OCI-M1 (cell line): ENCODE data around the gene GLB1L3.
A peak's percentile ranks its signal among the peaks of the same experiment; 100 is the strongest.

Experiments
- DNase-seq: peaks from one replicate; lab custom pipeline; 2025; lab: John Stamatoyannopoulos, UW

The GLB1L3 gene, protein sequence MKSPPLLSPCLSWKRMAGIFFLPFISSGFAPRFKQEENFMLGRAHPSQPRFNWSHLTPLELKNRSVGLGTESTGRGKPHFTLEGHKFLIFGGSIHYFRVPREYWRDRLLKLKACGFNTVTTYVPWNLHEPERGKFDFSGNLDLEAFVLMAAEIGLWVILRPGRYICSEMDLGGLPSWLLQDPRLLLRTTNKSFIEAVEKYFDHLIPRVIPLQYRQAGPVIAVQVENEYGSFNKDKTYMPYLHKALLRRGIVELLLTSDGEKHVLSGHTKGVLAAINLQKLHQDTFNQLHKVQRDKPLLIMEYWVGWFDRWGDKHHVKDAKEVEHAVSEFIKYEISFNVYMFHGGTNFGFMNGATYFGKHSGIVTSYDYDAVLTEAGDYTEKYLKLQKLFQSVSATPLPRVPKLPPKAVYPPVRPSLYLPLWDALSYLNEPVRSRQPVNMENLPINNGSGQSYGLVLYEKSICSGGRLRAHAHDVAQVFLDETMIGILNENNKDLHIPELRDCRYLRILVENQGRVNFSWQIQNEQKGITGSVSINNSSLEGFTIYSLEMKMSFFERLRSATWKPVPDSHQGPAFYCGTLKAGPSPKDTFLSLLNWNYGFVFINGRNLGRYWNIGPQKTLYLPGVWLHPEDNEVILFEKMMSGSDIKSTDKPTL

DNA sequence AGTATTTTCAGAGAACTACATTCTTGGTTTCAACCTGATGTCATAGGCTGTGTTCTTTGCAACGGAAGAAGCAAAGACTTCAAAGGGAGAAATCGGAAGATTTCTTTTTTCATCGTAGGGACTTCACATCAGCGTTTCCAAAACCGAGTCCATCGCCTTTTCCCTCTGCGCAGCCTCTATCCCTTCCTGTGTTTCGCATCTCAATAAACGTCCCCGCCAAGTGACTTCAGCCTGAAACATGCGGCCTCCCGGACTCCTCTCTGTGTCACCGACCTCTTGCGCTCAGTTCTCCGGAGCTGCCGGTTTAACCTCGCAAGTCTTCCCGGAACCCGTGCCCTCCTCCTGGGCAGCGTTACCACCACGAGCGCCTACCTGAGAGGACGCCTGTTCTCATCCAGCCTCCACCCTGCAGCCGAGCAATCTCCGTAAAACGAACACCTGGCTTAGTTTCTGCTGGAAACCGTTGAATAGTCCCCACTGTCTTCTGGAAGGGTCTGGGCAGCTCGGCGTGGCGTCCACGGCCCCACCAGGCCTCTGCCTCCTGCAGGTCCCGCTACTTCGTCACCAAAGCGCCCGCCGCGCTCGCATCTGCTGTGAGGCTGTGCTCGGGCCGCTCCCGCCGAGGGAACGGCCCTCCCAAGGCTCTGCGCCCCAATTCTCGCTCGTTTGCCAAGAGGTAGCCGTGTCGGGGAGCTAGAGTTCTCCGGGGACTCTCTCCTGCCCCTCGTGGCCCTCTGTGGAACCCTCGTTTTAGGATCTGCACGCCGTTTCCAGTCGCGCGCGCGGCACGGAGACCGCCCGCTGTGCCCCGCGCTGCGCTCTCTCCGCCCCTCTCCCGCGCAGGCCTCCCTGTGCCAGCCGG, at the start of gene GLB1L3:
TSS of gene GLB1L3 (plus strand) at position 846 of the 862 bp plus-strand sequence. CDS start 362 bp downstream, outside the sequence.
- DNase-seq: no peak

DNA sequence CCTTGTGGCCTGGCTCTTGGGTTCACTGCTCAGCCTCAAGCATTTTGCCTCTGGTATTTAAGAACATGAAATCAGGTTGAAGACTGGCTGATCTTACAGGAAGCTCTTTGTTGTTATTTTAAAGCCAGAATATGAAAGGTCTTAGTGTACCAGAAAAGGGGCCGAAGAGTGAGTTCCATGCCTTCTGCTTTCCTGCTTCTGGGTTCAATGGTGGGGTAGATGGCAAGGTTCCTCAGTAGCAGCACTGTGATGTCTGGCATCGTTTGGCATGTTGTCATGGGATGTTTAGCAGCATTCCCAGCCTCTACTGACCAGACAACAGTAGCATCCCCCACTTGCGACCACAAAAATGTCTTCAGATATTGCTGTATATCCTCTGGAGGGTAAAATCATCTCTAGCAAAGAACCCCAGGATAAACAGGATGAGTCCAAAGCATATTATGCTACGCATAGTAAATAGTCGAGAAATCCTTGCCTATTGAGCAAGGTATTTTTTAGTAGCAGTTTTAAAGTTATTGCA, 49.3 kb upstream of the GLB1L3 start:
- no peak for DNase-seq

DNA sequence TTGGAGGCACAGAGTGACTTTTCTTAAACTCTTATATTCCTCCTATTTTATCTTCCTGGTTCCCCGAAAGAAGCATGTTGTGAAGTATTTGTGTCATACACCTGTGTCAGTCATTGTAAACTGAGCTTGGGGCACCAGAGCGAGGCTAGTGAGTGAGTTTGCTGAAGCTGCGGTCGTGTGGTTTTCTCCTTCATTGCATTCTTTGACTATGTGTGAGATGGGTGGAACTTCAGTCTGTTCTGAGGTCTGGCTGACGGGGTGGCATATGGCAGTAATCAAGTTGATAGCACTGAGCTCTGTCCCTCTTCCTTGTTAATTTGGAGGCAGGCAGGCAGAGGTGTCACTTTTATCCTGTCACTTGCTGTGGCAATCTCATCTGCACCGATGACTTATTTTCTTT, 47.6 kb upstream of the GLB1L3 start:
- no peak for DNase-seq

DNA sequence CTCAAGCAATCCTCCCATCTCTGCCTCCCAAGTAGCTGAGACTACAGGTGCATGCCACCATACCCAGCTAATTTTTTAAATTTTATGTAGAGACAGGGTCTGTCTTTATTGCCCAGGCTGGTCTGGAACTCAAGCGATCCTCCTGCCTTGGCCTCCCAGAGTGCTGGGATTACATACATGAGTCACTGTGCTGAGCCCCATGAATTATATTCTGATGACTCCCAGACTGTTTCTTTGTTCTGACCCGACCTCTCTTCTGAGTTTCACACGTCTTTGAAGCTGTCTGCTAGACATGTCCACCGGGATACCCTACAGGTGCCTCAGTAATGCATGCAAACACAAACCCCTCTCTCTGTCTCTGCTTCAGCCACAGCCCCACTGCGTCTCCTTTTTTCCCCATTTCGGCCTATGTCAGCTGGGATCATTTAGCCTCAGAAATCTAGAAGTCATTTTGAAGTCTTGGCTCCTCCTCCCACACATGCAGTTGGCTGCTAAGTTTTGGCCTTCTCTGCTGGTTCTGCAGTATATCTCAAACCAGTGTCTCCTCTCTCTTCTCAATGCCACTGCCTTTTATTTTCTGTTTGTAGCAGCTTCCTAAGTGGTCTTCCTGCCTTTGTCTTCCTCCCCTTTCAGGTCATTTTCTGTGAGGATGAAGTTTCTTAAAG, 46.9 kb upstream of the GLB1L3 start:
- no peak for DNase-seq

DNA sequence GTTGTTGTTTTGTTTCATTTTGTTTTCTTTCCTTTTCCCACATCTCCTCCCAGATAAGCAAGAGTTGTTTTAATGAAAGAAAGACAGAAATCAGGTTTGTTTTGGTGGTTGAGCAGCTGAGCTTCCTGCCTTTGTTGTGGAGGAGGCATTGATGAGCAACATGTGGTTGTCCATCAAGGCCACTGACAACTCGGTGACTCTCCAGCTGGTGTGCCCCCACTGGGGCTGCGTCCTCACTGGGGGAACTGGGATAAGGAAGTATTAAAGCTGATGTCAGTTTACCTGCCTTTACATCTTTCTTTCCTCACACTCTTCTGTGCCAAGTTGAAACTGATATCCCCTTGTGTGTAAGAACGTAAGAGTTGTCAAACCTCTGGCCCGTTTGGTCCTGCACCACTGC, 45.8 kb upstream of the GLB1L3 start:
- no peak for DNase-seq

DNA sequence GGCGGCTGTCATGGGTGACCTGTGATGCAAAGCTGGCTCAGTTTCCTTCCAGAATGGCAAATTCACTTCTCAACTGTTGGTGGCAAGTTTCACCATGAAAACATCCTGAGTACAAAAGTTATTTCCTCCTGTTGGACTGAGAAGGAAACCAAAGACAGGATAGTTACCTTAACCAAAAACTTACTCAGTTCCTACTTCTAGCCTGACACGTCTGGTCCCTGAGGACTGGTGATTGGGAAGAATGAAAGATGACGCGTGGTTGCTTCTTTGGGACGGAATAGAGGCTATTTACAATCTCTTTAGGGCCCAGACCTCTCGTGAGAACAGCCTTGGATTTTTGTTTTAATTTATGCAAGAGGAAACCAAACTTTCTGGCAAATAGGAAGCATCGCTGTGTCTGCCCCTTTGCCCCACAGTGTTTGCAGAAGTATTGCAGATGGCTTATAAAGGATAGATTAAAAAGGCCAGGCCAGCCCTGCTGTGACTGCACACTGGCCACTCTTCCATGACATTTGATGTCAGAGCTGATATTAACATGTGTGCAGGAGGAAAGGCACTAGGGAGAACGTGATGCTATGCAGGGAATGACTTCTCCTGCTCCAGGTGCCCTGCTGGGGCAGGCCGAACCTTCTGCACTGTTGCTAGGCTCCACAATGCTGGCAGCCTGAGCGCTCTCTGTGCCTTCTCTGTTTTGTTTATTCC, 44.1 kb upstream of the GLB1L3 start:
- DNase-seq: no peak

DNA sequence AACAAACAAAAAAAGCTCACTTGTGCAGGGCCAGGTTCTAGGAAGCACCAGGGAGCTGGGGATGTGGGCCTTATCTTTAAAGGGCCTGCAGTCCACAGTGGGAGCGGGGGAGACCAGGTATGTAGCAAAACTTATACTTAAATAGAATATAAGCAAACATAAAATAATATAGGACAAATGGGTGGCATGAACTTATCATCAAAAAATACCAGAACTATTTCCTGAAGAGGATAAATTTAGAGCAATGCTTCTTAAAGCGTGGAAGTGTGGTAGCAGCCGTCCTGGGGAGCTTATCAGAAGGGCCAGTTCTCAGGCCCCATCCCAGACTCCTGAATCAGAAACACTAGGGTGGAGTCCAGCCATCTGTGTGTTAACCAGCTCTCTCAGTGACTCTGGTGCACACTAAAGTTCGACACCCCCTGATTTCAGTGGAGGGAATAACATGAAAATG, 42.4 kb upstream of the GLB1L3 start:
- peak; percentile 68 for DNase-seq

DNA sequence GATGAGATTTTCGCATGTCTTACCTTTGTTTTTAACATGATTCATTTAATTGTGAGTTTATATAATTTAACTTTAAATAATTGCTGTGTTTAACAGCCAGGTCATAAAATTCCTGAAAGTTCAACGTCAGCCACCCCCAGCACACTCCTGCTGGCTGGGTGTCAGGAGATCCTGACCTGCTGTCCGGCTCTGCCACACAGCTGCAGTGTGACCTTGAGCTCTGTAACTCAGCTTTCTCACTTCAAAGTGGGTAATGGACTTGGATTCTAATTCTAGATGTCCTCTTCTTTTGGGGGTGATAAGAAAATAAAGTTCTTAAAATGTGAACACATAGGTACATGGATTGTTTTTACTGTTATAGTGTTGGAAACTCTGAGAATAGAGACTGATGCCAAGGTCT, 40.8 kb upstream of the GLB1L3 start:
- DNase-seq: no peak

DNA sequence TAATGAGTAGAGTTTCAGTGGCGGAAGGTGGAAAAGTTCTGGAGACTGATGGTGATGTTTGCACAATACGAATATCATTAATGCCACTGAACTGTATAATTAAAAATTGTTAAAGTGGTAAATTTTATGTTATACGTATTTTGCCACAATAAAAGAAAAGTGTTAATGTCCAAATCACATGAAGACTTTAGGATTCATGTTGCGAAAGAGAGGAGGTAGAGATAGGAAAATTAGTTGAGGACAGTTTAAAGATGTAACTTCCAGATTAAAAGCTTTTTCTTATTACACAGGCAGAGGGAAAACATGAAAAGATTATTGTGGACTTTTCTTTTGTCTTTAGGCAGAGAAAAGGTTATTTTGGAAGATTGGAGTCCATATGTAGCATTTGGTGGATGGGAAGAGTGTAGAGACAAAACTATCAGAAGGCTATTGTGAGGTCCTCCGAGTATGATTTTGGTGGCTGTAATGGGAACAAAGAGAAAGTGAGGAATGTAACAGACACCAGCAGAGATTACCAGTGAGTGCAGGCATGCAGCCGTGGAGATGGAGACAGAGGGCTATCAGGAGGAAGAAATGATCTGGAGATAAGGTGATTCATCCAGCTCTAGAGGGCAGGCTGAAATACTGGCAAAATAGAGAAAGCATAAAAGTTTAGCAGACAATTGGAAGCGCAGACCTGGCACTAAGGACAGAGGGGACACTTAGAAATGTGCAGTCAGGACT, 39.2 kb upstream of the GLB1L3 start:
- no peak for DNase-seq

DNA sequence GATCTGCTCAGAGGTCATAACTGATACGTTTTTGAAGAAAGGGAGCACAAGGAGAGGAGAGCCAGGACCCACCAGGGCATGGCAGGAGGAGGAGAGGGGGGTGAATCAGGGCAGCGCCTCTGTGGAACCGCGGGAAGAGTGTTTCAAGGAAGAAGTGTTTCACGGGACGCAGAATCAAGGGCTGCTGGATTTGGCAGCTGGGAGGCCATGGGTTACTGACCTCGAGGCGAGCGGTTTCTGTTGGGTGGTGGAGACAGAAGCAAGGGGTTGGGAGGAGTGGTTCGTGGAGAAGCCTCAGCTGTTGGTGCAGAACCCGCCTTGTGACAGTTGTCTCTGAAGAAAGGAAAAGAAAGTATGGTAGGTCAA, 38.6 kb upstream of the GLB1L3 start:
- no peak for DNase-seq

DNA sequence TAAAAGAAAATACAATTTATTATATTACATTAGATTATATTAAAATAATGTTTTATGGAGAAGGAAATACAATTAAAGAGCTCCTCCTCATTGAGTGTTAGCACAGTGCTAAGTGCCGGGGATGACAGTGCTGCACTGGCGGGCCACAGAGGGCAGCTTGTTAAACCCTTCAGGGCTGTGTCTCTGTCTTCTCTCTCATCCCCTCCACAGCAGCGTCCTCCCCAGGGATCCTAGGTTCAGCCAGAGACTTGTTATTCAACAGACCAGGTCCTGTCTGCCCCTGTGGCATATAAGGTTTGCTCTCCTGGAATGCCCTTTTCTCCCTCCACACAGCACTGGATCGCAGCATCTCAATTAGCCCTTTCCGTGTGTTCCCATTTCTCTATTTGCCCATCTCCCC, 37.2 kb upstream of the GLB1L3 start:
- no peak for DNase-seq

DNA sequence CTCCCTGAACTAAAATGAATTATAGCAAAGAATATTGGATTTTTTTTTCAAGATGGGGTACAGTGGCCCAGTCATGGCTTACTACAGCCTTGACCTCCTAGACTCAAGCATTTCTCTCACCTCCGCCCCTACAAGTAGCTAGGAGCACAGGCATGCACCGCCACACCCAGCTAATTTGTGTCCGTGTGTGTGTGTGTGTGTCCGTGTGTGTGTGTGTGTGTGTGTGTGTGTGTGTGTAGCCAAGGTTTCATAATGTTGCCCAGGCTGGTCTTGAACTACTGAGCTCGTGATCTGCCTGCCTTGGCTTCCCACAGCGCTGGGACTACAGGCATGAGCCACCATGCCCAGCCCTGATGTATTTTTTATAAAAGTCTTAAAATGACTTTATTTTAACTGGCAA, 35.6 kb upstream of the GLB1L3 start:
- DNase-seq: no peak

DNA sequence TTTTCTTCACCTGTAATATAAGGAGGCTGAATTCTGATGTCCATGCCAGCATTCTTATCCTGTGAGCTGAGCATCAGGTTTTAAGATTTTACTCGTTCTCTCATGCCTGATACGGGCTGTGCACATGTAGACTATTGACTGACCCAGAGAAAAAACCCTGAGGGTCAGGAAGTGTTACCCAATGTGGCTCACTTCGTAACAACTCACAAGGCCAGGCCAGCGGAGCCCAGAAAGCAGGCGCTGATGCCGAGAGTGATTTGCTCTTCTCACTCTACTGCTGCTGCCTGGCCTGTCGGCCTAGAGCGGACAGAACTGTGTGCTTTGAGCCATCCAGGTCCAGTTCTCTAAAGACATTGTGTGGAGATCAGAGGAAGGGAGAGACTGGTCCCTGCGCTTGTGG, 33.8 kb upstream of the GLB1L3 start:
- no peak for DNase-seq

DNA sequence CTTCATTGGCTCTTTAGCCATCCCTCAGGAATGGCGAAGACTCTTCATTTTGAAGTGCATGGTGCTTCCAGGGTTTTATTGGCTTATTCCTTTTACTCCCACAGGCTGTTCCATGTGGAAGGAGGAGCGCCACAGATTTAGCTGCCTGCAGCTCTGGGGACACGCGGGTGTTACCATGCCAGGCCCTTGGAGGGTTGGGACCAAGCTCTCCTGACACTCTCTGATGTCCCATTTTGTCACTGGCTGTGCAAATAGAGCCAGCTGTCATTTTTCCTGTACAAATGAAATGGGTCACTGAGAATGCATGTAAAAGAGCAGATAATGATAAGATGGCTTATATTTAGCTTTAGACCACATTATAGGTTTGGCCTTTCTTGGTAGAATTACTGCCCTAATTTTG, 32.3 kb upstream of the GLB1L3 start:
- no peak for DNase-seq

DNA sequence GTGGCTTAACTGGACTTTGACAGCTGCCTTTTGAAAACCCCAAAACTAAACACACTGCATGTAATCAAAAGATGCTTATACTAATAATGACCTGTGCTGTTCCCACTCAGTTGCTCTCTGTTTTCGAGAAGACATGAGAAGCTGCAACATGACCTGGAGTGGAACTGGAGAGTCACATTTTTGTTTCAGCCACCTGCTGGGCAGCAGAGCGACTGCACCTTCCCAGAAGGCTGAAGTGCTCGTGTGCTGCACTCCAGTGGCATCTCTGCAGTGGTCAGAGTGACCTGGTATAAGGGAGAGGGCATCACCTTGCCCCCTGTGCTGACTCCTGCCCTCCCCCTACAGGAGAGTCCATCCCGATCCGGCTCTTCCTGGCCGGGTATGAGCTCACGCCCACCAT, 31.6 kb upstream of the GLB1L3 start:
- peak; percentile 27 for DNase-seq

DNA sequence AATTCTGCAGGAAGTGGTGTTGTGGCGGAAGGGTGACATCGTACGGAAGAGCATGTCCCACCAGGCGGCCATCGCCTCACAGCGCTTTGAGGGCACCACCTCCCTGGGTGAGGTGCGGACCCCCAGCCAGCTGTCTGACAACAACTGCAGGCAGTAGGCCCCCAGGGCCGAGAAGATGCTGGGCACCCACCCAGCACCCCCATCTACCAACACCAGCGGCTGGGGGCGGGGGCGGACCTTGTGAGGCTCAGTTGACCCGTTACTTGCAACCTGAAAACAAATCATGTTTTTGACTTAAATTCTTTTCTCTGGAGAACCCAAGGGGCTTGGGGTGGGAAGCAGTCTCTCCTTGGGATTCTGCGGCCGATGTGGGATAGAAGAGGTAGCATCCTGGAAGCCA, 30.7 kb upstream of the GLB1L3 start:
- no peak for DNase-seq

DNA sequence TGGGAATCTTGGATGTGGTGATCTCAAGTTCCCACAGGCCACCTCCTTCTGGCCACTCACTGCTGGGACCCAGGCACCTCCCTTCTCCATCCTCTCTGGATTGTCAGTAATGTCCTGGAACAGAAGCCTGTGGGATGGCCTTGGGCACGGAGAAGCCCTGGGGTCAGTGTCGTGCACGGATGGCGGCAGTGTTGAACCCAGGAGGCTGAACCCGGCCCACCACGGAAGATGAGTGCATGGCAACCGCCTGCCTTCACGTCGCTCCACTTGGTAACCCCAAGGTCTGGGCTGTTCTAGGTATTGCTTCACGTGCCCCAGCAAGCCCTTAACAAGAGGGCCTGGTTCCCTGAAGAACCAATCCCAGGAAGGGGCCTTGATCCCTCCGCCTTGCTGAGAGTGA, 30.1 kb upstream of the GLB1L3 start:
- no peak for DNase-seq

DNA sequence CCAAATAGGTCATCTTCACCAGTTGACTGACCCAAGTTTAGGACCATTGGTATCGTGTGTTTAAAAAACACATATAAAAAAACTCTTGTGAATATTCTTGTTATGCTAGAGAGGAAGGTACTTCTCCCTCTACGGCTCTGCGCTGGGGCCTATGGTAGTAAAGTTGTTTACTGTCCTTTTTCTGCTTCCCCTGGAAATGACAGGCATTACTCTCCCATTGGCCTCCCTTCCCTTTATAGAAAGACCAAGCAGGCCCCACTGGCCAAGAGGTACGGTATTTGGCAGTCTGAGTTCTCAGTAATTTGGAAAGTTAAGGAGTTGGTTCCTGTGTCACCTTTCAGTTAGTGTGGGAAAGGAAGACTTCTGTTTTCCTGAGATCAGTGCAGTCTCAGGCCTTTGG, 29.5 kb upstream of the GLB1L3 start:
- DNase-seq: no peak

DNA sequence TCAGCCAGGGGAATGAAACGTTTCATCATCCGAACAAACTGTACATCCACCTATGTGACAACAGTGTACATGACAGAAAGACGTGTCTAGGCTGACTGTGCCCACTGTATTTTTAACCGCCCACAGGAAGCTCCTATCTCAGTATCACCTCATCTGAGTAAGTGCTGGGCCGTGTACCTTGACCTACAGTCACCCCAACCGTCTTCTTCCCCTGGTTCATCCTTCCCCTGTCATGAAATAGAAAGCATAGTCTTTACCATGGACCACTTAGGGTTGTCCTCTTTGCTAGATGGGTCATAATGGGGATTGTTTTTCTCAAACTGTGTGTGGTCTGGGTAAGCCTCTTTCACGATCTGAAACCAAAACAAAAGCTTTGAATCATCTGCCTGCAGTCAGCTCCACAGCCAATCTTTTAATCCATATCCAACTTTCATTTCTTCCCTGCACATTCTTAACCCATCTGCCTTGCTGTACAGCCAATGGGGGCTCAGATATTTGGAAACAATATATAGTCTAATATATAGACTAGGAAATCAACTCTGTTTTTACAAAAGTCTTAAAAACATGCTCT, 27.2 kb upstream of the GLB1L3 start:
- DNase-seq: no peak

DNA sequence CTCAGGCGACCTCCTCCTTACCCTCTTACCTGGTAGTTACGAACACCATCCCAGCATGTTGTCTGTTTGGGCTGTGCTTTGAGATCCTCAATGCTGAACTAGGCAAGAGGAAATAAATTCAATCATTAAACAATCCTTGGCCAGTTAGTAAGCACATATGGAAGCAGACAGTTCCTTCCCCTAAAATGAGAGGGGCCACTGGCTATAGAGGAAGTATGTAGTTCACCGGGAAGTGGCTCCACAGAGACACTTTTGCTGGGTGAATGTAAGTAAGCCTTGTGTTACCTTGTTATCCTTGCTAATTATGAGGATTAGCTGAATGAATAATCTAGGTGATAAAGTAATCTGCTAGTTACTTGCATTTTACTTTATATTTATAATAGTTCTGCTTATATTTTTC, 25.9 kb upstream of the GLB1L3 start:
- no peak for DNase-seq
